Inferior parietal cortex (tissue), 1 donor: ENCODE measurements around the gene EPC2.
A peak's percentile ranks its signal among the peaks of the same experiment; 100 is the strongest.
"Not testable (repeated sequence)": the region's sequence is repeated elsewhere in the genome, so short reads cannot be mapped to it uniquely, and the experiment has no call there.

Experiments used
- DNase-seq: peaks from one replicate; pipeline ENCODE4 v3.0.0-alpha.2; 2016; ENCODE audit errors: extremely low spot score

EPC2 gene

GRCh38 chr2:148721991-148722777, 77.6 kb downstream of the EPC2 start:
- DNase-seq, result no peak

- DNase-seq, result no peak
Observed at GRCh38 chr2:148725564-148725963, 81.0 kb downstream of the EPC2 start.

GRCh38 chr2:148726228-148726627, 81.7 kb downstream of the EPC2 start:
- no peak for DNase-seq

GRCh38 chr2:148730085-148730484, 85.5 kb downstream of the EPC2 start:
- DNase-seq, result no peak

- DNase-seq, result no peak
Observed at GRCh38 chr2:148737742-148738141, 93.2 kb downstream of the EPC2 start.

- DNase-seq, result no peak
Observed at GRCh38 chr2:148739454-148740105, 95.0 kb downstream of the EPC2 start.

- no peak for DNase-seq
Observed at GRCh38 chr2:148742373-148742772, 97.8 kb downstream of the EPC2 start.

GRCh38 chr2:148745151-148745851, 100.8 kb downstream of the EPC2 start:
- no peak for DNase-seq

- DNase-seq, result no peak
Observed at GRCh38 chr2:148746973-148747372, 102.4 kb downstream of the EPC2 start.

- no peak for DNase-seq
Observed at GRCh38 chr2:148751907-148752306, 107.4 kb downstream of the EPC2 start.

- no peak for DNase-seq
Observed at GRCh38 chr2:148752977-148753376, 108.4 kb downstream of the EPC2 start.

- no peak for DNase-seq
Observed at GRCh38 chr2:148754864-148755263, 110.3 kb downstream of the EPC2 start.

- DNase-seq, result no peak
Observed at GRCh38 chr2:148756292-148756975, 111.9 kb downstream of the EPC2 start.

GRCh38 chr2:148764815-148765214, 120.3 kb downstream of the EPC2 start:
- DNase-seq, result no peak

GRCh38 chr2:148770047-148770446, 125.5 kb downstream of the EPC2 start:
- DNase-seq, result no peak

GRCh38 chr2:148781544-148781943, 137.0 kb downstream of the EPC2 start:
- no peak for DNase-seq

- no peak for DNase-seq
Observed at GRCh38 chr2:148789059-148789458, 144.5 kb downstream of the EPC2 start.

GRCh38 chr2:148790172-148790571, 145.6 kb downstream of the EPC2 start:
- not testable (repeated sequence) for DNase-seq

GRCh38 chr2:148794558-148794957, 150.0 kb downstream of the EPC2 start:
- no peak for DNase-seq

- DNase-seq, result peak; percentile 48
Observed at GRCh38 chr2:148796735-148797512, 152.4 kb downstream of the EPC2 start.
